Activated naive CD8-positive, alpha-beta T cell treated with anti-CD3 and anti-CD28 coated beads, Interleukin-2, amount 10 ng/mL, durations not matched to agents 7 days and 5 days (primary cell): ENCODE measurements around the gene NISCH. TPM values are rescaled to one million over a fixed set of nuclear protein-coding genes. Genes with fewer than 3 reads are reported as not detected.

Experiments
- ATAC-seq: fragments of 150-1000 bp; cut with Tn5 transposase; one replicate; pipeline ENCODE4 v1.10.0; 2021; ENCODE audit warnings: low read depth, moderate library complexity
- POLR2A ChIA-PET: fragments of 350-600 bp; sonication (Branson Sonifier 250); formaldehyde crosslinking; loops from one replicate; lab custom pipeline; 2021; ENCODE audit warnings: antibody characterized with exemption; lab: Charles Lee
- DNase-seq: peaks from one replicate; pipeline ENCODE4 v3.0.0; 2021
- H3K27ac Mint-ChIP-seq: one replicate; pipeline ENCODE4 v1.8.0; 2022; ENCODE audit warnings: mild to moderate bottlenecking, mixed read lengths
- H3K27me3 Mint-ChIP-seq: one replicate; pipeline ENCODE4 v1.8.0; 2022; ENCODE audit warnings: mild to moderate bottlenecking, moderate library complexity, mixed read lengths
- H3K36me3 Mint-ChIP-seq: one replicate; pipeline ENCODE4 v1.8.0; 2021; ENCODE audit warnings: mild to moderate bottlenecking, mixed read lengths
- H3K4me1 Mint-ChIP-seq: one replicate; pipeline ENCODE4 v1.8.0; 2021; ENCODE audit warnings: mixed read lengths
- H3K4me3 Mint-ChIP-seq: one replicate; pipeline ENCODE4 v1.8.0; 2022; ENCODE audit warnings: mild to moderate bottlenecking, moderate library complexity, mixed read lengths
- H3K9me3 Mint-ChIP-seq: one replicate; pipeline ENCODE4 v1.8.0; 2021; ENCODE audit warnings: mixed read lengths
- total RNA-seq, 2 experiments: library from RNA; stranded (reverse); gene quantifications; one replicate each; pipeline ENCODE4 v1.2.3, GENCODE V29; 2021

NISCH gene
- total RNA-seq, 2 experiments from 2014 or later = 124 to 125 TPM

- Mint-ChIP-seq H3K4me3 (no peak overlapping the region), H3K9me3 (no peaks in the 10 kb centered on the region), H3K27me3 (peaks cover 3% of the 10 kb centered on the region), H3K4me1 (no peaks in the 10 kb centered on the region), H3K36me3 (no peaks in the 10 kb centered on the region), H3K27ac (no peak overlapping the region)
- ATAC-seq = no peak
- DNase-seq = no peak
- POLR2A ChIA-PET = no interaction called here
Measured at GRCh38 chr3:52438579-52439425, 16.6 kb upstream of the NISCH start.

- no peaks in the 10 kb centered on the region for H3K36me3 Mint-ChIP-seq
- H3K4me1 Mint-ChIP-seq = no peaks in the 10 kb centered on the region
- H3K4me3 Mint-ChIP-seq = no peak overlapping the region
- ATAC-seq (no peak), DNase-seq (peak; percentile 25)
- no peaks in the 10 kb centered on the region for H3K27me3 Mint-ChIP-seq
- no peaks in the 10 kb centered on the region for H3K9me3 Mint-ChIP-seq
- H3K27ac Mint-ChIP-seq = no peak overlapping the region
- POLR2A ChIA-PET = no interaction called here
Measured at GRCh38 chr3:52439426-52440248, 15.8 kb upstream of the NISCH start.

GRCh38 chr3:52440249-52440551, 15.2 kb upstream of the NISCH start:
- Mint-ChIP-seq H3K9me3 (no peaks in the 10 kb centered on the region), H3K4me3 (no peak overlapping the region), H3K27me3 (no peaks in the 10 kb centered on the region), H3K27ac (no peak overlapping the region), H3K36me3 (no peaks in the 10 kb centered on the region), H3K4me1 (peaks cover 2% of the 10 kb centered on the region)
- POLR2A ChIA-PET = no interaction called here
- ATAC-seq (no peak), DNase-seq (peak; percentile 26)

- no peak for DNase-seq
- peaks cover 2% of the 10 kb centered on the region for H3K4me1 Mint-ChIP-seq
- no peaks in the 10 kb centered on the region for H3K9me3 Mint-ChIP-seq
- no peak overlapping the region for H3K4me3 Mint-ChIP-seq
- H3K36me3 Mint-ChIP-seq = no peaks in the 10 kb centered on the region
- no peaks in the 10 kb centered on the region for H3K27me3 Mint-ChIP-seq
- POLR2A ChIA-PET = no interaction called here
- ATAC-seq = no peak
- no peak overlapping the region for H3K27ac Mint-ChIP-seq
Measured at GRCh38 chr3:52440671-52441070, 14.7 kb upstream of the NISCH start.

- DNase-seq (peak; percentile 23), ATAC-seq (no peak)
- H3K4me1 Mint-ChIP-seq = peaks cover 2% of the 10 kb centered on the region
- H3K4me3 Mint-ChIP-seq = no peak overlapping the region
- H3K9me3 Mint-ChIP-seq = no peaks in the 10 kb centered on the region
- no peaks in the 10 kb centered on the region for H3K27me3 Mint-ChIP-seq
- no peak overlapping the region for H3K27ac Mint-ChIP-seq
- POLR2A ChIA-PET = interaction anchor here (0.6 kb wide), 1 partner anchor 29 kb away, joined by 3 read pairs; no protein-coding TSS in a partner anchor
- no peaks in the 10 kb centered on the region for H3K36me3 Mint-ChIP-seq
Measured at GRCh38 chr3:52441091-52441771, 14.2 kb upstream of the NISCH start.

GRCh38 chr3:52441772-52442332, 13.6 kb upstream of the NISCH start:
- DNase-seq (peak; percentile 14), ATAC-seq (no peak)
- POLR2A ChIA-PET = no interaction called here
- no peaks in the 10 kb centered on the region for H3K36me3 Mint-ChIP-seq
- H3K27ac Mint-ChIP-seq = no peak overlapping the region
- no peaks in the 10 kb centered on the region for H3K9me3 Mint-ChIP-seq
- H3K4me1 Mint-ChIP-seq = peaks cover 3% of the 10 kb centered on the region
- no peak overlapping the region for H3K4me3 Mint-ChIP-seq
- H3K27me3 Mint-ChIP-seq = no peaks in the 10 kb centered on the region

- Mint-ChIP-seq H3K36me3 (no peaks in the 10 kb centered on the region), H3K27me3 (no peaks in the 10 kb centered on the region), H3K27ac (no peak overlapping the region), H3K4me3 (no peak overlapping the region), H3K9me3 (no peaks in the 10 kb centered on the region), H3K4me1 (peaks cover 7% of the 10 kb centered on the region)
- POLR2A ChIA-PET = no interaction called here
- ATAC-seq = no peak
- no peak for DNase-seq
Measured at GRCh38 chr3:52442409-52443267, 12.8 kb upstream of the NISCH start.

- H3K4me3 Mint-ChIP-seq = no peak overlapping the region
- H3K4me1 Mint-ChIP-seq = peaks cover 7% of the 10 kb centered on the region
- POLR2A ChIA-PET = no interaction called here
- H3K27ac Mint-ChIP-seq = no peak overlapping the region
- ATAC-seq = no peak
- no peaks in the 10 kb centered on the region for H3K9me3 Mint-ChIP-seq
- no peaks in the 10 kb centered on the region for H3K27me3 Mint-ChIP-seq
- H3K36me3 Mint-ChIP-seq = no peaks in the 10 kb centered on the region
- DNase-seq = no peak
Measured at GRCh38 chr3:52443268-52443610, 12.2 kb upstream of the NISCH start.

GRCh38 chr3:52443791-52444687, 11.4 kb upstream of the NISCH start:
- POLR2A ChIA-PET = no interaction called here
- Mint-ChIP-seq H3K27me3 (no peaks in the 10 kb centered on the region), H3K36me3 (no peaks in the 10 kb centered on the region), H3K27ac (no peak overlapping the region), H3K9me3 (no peaks in the 10 kb centered on the region), H3K4me1 (peaks cover 7% of the 10 kb centered on the region), H3K4me3 (no peak overlapping the region)
- DNase-seq = no peak
- no peak for ATAC-seq

GRCh38 chr3:52444860-52445793, 10.3 kb upstream of the NISCH start, which contains the start of gene SEMA3G:
TSS of gene SEMA3G (minus strand) at chr3:52445103. CDS start at chr3:52445027, 76 bp downstream.
- DNase-seq (peak; percentile 82), ATAC-seq (peak; percentile 94)
- H3K36me3 Mint-ChIP-seq = no peaks in the 10 kb centered on the region
- H3K27ac Mint-ChIP-seq = peak within 1 kb of the TSS; percentile 78
- POLR2A ChIA-PET = interaction anchor here (1.5 to 1.6 kb wide), 2 partner anchors 33 to 213 kb away, joined by 4 to 6 read pairs; no protein-coding TSS in a partner anchor
- H3K4me1 Mint-ChIP-seq = peaks cover 7% of the 10 kb centered on the region
- H3K4me3 Mint-ChIP-seq = no peak within 1 kb of the TSS
- H3K9me3 Mint-ChIP-seq = no peaks in the 10 kb centered on the region
- H3K27me3 Mint-ChIP-seq = no peaks in the 10 kb centered on the region

- ATAC-seq (no peak), DNase-seq (no peak)
- no peak overlapping the region for H3K4me3 Mint-ChIP-seq
- H3K27me3 Mint-ChIP-seq = no peaks in the 10 kb centered on the region
- H3K4me1 Mint-ChIP-seq = peaks cover 7% of the 10 kb centered on the region
- POLR2A ChIA-PET = interaction anchor here (1.3 to 1.6 kb wide), 3 partner anchors 9 to 214 kb away, joined by 3 to 6 read pairs (median 4); no protein-coding TSS in a partner anchor
- H3K9me3 Mint-ChIP-seq = no peaks in the 10 kb centered on the region
- no peak overlapping the region for H3K27ac Mint-ChIP-seq
- no peaks in the 10 kb centered on the region for H3K36me3 Mint-ChIP-seq
Measured at GRCh38 chr3:52446042-52446441, 9.4 kb upstream of the NISCH start.
